GM20000 (cell line): ENCODE results near the gene FTCD.
A peak's percentile ranks its signal among the peaks of the same experiment; 100 is the strongest.

ENCODE experiments used
- DNase-seq: peaks from one replicate; pipeline ENCODE4 v3.0.0; 2012; ENCODE audit warnings: low spot score
- CTCF ChIP-seq: IDR thresholded peaks from 2 replicates; pipeline ENCODE4 v1.5.1; 2012; ENCODE audit warnings: mild to moderate bottlenecking, control low read depth; ENCODE audit errors: extremely low read depth, missing control alignments

FTCD gene

GRCh38 chr21:46098303-46099141, 56.9 kb downstream of the FTCD start:
- no peak for DNase-seq

GRCh38 chr21:46097336-46098293, 57.8 kb downstream of the FTCD start, which contains the start of gene COL6A2:
Gene COL6A2, plus strand, starts transcription at chr21:46098112.
- TF ChIP-seq CTCF: no peak
- peak; percentile 75 for DNase-seq

More at GRCh38 chr21:46098303-46099141, 56.9 kb downstream of the FTCD start:
- TF ChIP-seq CTCF: no peak

GRCh38 chr21:46096596-46097335, 58.6 kb downstream of the FTCD start:
- no peak for TF ChIP-seq CTCF
- DNase-seq: no peak

- no peak for DNase-seq
- TF ChIP-seq CTCF: no peak
These were observed 59.4 kb downstream of the FTCD start for GRCh38 chr21:46095814-46096595.

- DNase-seq: no peak
These were observed 60.2 kb downstream of the FTCD start for GRCh38 chr21:46095083-46095719.

More at GRCh38 chr21:46095083-46095719, 60.2 kb downstream of the FTCD start:
- no peak for TF ChIP-seq CTCF
